ENCODE data around the gene TXNIP.

The TXNIP gene

DNA sequence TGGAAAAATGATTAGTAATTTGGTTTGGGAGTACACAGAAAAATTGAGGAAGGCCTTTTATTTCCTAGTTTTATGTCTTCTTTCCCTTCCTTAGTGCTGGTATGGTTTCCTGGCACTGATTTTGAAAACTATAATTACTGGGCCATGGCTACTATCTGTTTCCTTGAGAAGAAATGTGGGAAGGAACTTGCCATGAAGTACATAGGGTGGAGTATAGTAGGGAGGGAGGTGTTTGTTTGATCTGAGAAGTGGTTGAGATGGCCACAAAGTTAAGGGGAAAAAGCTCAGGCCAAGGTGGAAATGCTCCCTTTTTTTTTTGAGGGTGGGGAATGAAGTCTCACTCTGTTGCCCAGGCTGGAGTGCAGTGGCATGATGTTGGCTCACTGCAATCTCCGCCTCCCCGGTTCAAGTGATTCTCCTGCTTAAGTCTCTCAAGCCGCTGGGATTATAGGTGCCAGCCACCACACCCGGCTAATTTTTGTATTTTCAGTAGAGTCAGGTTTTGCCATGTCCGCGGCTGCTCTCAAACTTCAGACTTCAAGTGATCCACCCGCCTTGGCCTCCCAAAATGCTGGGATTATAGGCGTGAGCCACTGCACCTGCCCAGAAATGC lies 13.9 kb upstream of the TXNIP start:
- DNase-seq: no peak

- DNase-seq: peak; percentile 16
Observed at GRCh38 chr1:146007489-146008133, 11.2 kb upstream of the TXNIP start.

DNA sequence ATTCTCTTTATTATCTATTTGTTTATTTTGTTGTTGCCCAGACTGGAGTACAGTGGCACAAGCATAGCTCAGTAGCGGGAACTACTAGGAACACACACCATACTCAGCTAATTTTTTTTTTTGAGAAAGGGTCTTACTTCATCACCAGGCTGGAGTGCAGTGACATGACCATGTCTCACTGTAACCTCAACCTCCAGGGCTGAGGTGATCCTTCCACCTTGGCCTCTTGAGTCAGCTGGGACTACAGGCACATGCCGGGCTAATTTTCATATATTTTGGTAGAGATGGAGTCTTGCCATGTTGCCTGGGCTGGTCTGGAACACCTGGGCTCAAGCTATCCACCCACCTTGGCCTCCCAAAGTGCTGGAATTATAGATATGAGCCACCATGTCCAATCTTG lies 5.3 kb upstream of the TXNIP start:
- DNase-seq: peak; percentile 22

GRCh38 chr1:145999321-146000024 lies 3.1 kb upstream of the TXNIP start:
- DNase-seq: peak; percentile 19

- no peak for DNase-seq
Observed at GRCh38 chr1:145997718-145998023, 1.3 kb upstream of the TXNIP start.

DNA sequence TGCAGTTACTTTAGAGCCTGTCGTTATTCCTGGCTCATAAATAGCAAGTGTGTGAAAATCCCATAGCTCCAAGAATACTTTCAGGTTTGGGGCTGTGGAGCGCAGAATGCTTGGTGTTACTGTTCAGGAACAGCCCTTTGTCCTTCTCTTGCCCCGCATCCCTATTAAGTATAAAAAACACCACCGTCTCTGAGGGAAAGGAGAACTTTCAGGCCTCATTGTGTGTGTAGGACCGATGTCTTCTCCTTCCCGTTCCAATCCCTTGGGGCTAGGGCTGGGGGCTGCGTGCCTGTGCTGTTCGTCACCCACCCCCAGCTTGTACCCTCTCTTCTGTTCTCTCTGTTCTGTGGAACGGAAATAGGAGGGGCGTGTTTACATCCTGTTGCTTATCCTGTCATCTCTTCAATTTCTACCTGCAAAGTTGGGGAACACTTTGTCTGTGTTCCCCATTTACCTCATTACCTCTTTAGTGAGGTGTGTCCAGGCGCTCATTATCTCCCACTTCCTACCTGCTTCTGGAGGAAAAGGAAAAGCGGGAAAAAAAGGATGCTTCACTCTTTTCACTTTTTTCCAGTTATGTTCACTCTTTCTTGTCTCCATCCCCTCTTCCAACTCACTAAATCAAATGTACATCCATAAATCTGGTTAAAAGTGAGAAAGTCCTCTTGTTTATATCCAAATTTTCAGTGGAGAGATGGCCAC lies 788 bp upstream of the TXNIP start:
- no peak for DNase-seq

- DNase-seq: no peak
Observed at GRCh38 chr1:145995964-145996432, 381 bp downstream of the TXNIP start.

- DNase-seq: no peak
Observed at GRCh38 chr1:145995148-145995881, 1.1 kb downstream of the TXNIP start.

DNA sequence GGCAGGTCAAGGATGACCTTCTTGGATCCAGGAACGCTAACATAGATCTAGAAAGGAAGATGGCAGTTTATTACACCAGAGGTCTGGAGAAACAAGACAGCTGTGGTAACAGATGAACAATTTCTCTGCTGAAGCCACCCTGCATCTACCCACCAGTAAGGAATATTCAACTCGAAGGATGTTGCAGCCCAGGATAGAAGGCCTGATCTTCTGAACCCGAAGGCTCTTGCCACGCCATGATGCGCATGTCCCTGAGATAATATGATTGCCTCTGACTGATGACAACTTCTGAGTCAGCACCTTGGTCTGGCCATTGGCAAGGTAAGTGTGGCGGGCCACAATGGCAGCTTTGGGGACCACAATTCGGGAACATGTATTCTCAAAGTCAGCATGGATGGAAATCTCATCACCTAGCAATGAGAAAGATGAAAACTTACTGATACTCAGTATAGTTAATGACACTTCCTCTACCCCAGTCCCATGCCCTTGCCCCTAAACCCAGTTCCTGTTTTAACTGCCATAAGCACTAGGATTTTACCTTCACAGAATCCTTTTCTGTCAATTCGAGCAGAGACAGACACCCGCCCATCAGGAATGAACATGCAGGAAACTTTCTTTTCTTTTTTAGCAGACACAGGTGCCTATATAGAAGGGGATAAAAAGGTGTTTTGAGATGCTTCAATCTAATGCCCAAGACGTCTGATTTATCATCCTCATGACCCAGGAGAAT lies 1.8 kb downstream of the TXNIP start:
- DNase-seq: no peak

GRCh38 chr1:145993618-145994390 lies 2.6 kb downstream of the TXNIP start:
- no peak for DNase-seq

- DNase-seq: no peak
Observed at GRCh38 chr1:145992958-145993617, 3.3 kb downstream of the TXNIP start.

GRCh38 chr1:145992502-145992936 lies 3.9 kb downstream of the TXNIP start:
- DNase-seq: no peak

GRCh38 chr1:145991735-145992412 lies 4.5 kb downstream of the TXNIP start:
- no peak for DNase-seq

- DNase-seq: peak; percentile 27
Observed at GRCh38 chr1:145990249-145990855, 6.0 kb downstream of the TXNIP start.

DNA sequence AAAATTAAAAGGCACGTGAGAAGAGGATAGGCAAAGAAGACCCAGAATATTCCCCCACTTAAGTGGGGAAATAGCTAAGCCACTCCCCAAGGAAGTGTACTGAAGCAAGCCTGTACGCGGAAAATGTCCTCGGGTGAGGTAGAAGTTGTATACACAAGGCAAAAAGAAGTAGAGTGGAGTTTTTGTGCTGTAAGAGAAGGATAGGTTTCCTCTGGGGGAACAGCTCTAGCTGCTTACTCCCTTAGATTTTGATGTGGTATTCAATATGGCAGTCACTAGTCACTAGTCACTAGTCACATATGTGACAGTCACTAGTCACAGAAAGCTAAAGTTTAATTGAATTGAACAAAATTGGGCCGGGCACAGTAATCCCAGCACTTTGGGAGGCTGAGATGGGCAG lies 7.6 kb downstream of the TXNIP start:
- DNase-seq: no peak

GRCh38 chr1:145987926-145988325 lies 8.5 kb downstream of the TXNIP start:
- DNase-seq: no peak

DNA sequence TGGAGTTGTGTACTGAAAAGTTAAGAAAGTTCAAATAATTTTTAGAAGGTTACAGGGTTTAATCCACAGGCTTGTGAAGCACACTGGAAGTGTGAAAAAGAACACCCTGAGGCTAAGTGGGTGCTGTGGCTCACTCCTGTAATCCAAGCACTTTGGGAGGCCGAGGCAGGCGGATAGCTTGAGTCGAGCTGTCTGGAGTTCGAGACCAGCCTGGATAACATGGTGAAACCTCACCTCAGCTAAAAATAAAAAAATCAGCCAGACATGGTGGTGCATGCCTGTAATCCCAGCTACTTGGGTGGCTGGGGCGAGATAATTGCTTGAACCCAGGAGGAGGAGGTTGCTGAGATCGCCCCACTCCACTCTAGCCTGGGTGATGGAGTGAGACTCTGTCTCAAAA lies 9.8 kb downstream of the TXNIP start:
- DNase-seq: no peak

DNA sequence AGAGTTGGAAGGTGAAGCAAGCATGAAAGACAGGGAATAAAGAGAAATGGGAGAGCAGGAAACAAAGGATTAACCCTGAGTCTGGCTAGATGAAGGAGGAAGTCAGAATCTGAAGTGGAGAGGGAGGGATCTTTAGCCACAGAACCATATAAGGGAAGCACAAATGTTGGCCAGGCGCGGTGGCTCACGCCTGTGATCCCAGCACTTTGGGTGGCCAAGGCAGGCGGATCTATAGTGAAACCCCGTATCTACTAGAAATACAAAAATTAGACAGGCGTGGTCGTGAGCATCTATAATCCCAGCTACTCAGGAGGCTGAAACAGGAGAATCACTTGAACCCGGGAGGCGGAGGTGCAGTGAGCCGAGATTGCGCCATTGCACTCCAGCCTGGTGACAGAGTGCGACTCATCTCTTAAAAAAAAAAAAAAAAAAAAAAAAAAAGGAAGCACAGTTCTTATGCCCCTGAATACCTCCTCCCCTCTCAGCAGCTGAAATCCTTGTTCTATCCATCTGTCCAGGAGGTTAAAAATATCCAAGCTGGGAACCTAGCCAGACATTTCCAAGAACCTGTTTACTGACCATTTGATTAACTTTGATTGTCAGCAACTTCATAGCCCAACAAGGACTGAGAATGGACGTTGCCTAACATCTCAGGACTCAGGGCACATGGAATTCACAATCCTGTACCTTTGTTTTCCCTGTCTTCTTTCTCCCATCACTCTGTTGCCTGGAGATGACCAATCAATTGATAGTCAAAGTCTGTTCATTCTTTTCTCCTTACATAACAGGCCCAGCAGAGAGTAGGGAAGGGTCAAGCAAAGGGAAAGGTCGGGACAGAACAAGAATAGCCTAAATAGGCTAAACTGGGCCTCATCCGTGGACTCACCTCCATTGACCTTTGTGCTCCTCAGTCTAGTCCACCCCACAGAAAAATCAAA lies 10.6 kb downstream of the TXNIP start:
- DNase-seq: no peak

- no peak for DNase-seq
Observed at GRCh38 chr1:145985129-145985501, 11.3 kb downstream of the TXNIP start.

All from islet precursor cell (in vitro differentiated cells).